ENCODE measurements around the gene TUBGCP4.

Gene TUBGCP4

DNA sequence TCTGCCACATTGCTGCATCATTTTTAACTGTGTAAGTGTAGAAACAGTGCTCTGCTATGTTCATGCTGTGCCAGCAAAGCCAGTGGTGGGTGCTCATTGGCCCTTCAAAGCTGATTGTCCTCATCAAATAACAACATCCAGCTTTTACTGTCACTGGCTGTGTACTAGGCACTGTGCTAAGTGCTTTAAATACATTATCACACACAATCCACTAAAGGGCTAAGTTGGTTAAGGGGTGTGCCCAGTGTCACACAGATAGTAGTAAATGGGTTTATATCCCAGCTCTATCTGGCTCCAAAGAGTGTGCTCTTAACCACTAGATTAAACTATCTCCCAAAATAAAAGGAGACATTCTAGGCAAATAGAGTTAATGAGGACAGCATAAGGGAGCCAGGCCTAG, 7.7 kb downstream of the TUBGCP4 start:
- Histone ChIP-seq H3K27ac (ENCODE audit: extremely low read depth, low read depth, low read length) (no peak overlapping the region), H3K36me3 (ENCODE audit: control insufficient read depth in 2 of 2, insufficient read depth in 1 of 2, low read length in 2 of 2) (peaks cover 43 to 58% of the 10 kb centered on the region in 2 experiments), H3K4me3 (ENCODE audit: low read depth, low read length) (no peak overlapping the region), H3K4me1 (ENCODE audit: control insufficient read depth, insufficient read depth, low read length) (no peaks in the 10 kb centered on the region), H3K9me3 (ENCODE audit: control insufficient read depth, insufficient read depth, low read depth, low read length) (no peaks in the 10 kb centered on the region)
- CTCF ChIA-PET, result interaction anchor here (0.9 kb wide), 1 partner anchor 78 kb away, joined by 3 read pairs; no protein-coding TSS in a partner anchor
- POLR2A ChIA-PET, result no interaction called here
- TF ChIP-seq ZNF548 (tag by site-specific recombination; IDR thresholded peaks at IDR 0.05) (no peak), ZNF521 (tag by site-specific recombination; IDR thresholded peaks at IDR 0.05) (no peak), SETDB1 (IDR thresholded peaks at IDR 0.05; ENCODE audit: insufficient read length, low read length) (no peak), YY2 (tag by site-specific recombination; IDR thresholded peaks at IDR 0.05) (no peak), ZIC2 (tag by site-specific recombination; IDR thresholded peaks at IDR 0.05) (no peak)
- TF ChIP-seq, protein P1, sequence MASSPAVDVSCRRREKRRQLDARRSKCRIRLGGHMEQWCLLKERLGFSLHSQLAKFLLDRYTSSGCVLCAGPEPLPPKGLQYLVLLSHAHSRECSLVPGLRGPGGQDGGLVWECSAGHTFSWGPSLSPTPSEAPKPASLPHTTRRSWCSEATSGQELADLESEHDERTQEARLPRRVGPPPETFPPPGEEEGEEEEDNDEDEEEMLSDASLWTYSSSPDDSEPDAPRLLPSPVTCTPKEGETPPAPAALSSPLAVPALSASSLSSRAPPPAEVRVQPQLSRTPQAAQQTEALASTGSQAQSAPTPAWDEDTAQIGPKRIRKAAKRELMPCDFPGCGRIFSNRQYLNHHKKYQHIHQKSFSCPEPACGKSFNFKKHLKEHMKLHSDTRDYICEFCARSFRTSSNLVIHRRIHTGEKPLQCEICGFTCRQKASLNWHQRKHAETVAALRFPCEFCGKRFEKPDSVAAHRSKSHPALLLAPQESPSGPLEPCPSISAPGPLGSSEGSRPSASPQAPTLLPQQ (tag by site-specific recombination; IDR thresholded peaks at IDR 0.05), result no peak
- TF ChIP-seq, protein P2, sequence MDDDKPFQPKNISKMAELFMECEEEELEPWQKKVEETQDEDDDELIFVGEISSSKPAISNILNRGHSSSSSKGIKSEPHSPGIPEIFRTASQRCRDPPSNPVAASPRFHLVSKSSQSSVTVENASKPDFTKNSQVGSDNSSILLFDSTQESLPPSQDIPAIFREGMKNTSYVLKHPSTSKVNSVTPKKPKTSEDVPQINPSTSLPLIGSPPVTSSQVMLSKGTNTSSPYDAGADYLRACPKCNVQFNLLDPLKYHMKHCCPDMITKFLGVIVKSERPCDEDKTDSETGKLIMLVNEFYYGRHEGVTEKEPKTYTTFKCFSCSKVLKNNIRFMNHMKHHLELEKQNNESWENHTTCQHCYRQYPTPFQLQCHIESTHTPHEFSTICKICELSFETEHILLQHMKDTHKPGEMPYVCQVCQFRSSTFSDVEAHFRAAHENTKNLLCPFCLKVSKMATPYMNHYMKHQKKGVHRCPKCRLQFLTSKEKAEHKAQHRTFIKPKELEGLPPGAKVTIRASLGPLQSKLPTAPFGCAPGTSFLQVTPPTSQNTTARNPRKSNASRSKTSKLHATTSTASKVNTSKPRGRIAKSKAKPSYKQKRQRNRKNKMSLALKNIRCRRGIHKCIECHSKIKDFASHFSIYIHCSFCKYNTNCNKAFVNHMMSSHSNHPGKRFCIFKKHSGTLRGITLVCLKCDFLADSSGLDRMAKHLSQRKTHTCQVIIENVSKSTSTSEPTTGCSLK (tag by site-specific recombination; IDR thresholded peaks at IDR 0.05), result no peak
- TF ChIP-seq, protein P3, sequence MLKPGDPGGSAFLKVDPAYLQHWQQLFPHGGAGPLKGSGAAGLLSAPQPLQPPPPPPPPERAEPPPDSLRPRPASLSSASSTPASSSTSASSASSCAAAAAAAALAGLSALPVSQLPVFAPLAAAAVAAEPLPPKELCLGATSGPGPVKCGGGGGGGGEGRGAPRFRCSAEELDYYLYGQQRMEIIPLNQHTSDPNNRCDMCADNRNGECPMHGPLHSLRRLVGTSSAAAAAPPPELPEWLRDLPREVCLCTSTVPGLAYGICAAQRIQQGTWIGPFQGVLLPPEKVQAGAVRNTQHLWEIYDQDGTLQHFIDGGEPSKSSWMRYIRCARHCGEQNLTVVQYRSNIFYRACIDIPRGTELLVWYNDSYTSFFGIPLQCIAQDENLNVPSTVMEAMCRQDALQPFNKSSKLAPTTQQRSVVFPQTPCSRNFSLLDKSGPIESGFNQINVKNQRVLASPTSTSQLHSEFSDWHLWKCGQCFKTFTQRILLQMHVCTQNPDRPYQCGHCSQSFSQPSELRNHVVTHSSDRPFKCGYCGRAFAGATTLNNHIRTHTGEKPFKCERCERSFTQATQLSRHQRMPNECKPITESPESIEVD (tag by site-specific recombination; IDR thresholded peaks at IDR 0.05), result no peak
- TF ChIP-seq, protein P4, sequence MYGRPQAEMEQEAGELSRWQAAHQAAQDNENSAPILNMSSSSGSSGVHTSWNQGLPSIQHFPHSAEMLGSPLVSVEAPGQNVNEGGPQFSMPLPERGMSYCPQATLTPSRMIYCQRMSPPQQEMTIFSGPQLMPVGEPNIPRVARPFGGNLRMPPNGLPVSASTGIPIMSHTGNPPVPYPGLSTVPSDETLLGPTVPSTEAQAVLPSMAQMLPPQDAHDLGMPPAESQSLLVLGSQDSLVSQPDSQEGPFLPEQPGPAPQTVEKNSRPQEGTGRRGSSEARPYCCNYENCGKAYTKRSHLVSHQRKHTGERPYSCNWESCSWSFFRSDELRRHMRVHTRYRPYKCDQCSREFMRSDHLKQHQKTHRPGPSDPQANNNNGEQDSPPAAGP (tag by site-specific recombination; IDR thresholded peaks at IDR 0.05), result no peak

DNA sequence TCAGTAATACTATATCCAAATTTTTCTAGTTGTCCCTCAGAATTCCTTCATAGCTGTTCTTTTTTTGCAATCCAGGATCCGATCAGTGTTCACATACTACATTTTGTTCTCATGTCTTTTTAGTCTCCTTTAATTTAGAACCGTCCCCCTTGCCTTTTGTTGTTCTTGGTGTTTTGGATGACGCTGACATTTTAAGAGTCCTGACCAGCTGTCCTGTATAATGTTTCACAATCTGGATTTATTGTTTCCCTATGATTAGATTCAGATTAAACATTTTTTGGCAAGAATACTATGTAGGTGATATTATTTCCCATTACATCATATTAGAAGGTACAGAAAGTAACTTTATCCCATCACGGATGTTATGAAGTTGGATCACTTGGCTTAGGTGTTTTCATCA, 11.4 kb downstream of the TUBGCP4 start:
- no peak overlapping the region for H3K4me3 ChIP-seq (ENCODE audit: low read depth, low read length)

GRCh38 chr15:43383070-43383469, 12.2 kb downstream of the TUBGCP4 start:
- ChIA-PET CTCF (no interaction called here), POLR2A (interaction anchor here (1.7 kb wide), 1 partner anchor 12 kb away, joined by 4 read pairs; the partner anchor contains the start of genes TUBGCP4 and ZSCAN29)
- no peaks in the 10 kb centered on the region for H3K4me1 ChIP-seq (ENCODE audit: control insufficient read depth, insufficient read depth, low read length)
- peaks cover 46 to 77% of the 10 kb centered on the region in 2 experiments for H3K36me3 ChIP-seq (ENCODE audit: control insufficient read depth in 2 of 2, insufficient read depth in 1 of 2, low read length in 2 of 2)
- no peaks in the 10 kb centered on the region for H3K9me3 ChIP-seq (ENCODE audit: control insufficient read depth, insufficient read depth, low read depth, low read length)
- H3K27ac ChIP-seq (ENCODE audit: extremely low read depth, low read depth, low read length), result no peak overlapping the region
- no peak overlapping the region for H3K4me3 ChIP-seq (ENCODE audit: low read depth, low read length)
- TF ChIP-seq ZNF426 (tag by site-specific recombination; IDR thresholded peaks at IDR 0.05) (no peak), ZBTB17 (tag by site-specific recombination; IDR thresholded peaks at IDR 0.05) (no peak), YY1 (tag by site-specific recombination; IDR thresholded peaks at IDR 0.05) (no peak), ZNF670 (tag by site-specific recombination; IDR thresholded peaks at IDR 0.05; ENCODE audit: low read depth) (no peak), CTCF (tag by site-specific recombination; IDR thresholded peaks at IDR 0.05) (no peak), ZNF555 (tag by site-specific recombination; conservative IDR thresholded peaks at IDR 0.05) (no peak), ZNF133 (tag by site-specific recombination; IDR thresholded peaks at IDR 0.05) (no peak), ZNF423 (tag by site-specific recombination; IDR thresholded peaks at IDR 0.05) (no peak), REPIN1 (tag by site-specific recombination; IDR thresholded peaks at IDR 0.05; ENCODE audit: low read depth) (no peak), KLF7 (tag by site-specific recombination; IDR thresholded peaks at IDR 0.05; ENCODE audit: borderline replicate concordance) (no peak), ZNF626 (tag by site-specific recombination; IDR thresholded peaks at IDR 0.05) (no peak), ZNF132 (tag by site-specific recombination; IDR thresholded peaks at IDR 0.05; ENCODE audit: borderline replicate concordance) (no peak)
- TF ChIP-seq, protein P5, sequence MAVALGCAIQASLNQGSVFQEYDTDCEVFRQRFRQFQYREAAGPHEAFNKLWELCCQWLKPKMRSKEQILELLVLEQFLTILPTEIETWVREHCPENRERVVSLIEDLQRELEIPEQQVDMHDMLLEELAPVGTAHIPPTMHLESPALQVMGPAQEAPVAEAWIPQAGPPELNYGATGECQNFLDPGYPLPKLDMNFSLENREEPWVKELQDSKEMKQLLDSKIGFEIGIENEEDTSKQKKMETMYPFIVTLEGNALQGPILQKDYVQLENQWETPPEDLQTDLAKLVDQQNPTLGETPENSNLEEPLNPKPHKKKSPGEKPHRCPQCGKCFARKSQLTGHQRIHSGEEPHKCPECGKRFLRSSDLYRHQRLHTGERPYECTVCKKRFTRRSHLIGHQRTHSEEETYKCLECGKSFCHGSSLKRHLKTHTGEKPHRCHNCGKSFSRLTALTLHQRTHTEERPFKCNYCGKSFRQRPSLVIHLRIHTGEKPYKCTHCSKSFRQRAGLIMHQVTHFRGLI (tag by site-specific recombination; IDR thresholded peaks at IDR 0.05), result no peak

More for the DNA sequence above, 11.4 kb downstream of the TUBGCP4 start:
- no peaks in the 10 kb centered on the region for H3K9me3 ChIP-seq (ENCODE audit: control insufficient read depth, insufficient read depth, low read depth, low read length)
- ChIA-PET CTCF (no interaction called here), POLR2A (no interaction called here)
- no peak for TF ChIP-seq ZNF335 (tag by site-specific recombination; conservative IDR thresholded peaks at IDR 0.05)
- no peak overlapping the region for H3K27ac ChIP-seq (ENCODE audit: extremely low read depth, low read depth, low read length)
- no peaks in the 10 kb centered on the region for H3K4me1 ChIP-seq (ENCODE audit: control insufficient read depth, insufficient read depth, low read length)
- peaks cover 47 to 78% of the 10 kb centered on the region in 2 experiments for H3K36me3 ChIP-seq (ENCODE audit: control insufficient read depth in 2 of 2, insufficient read depth in 1 of 2, low read length in 2 of 2)

All from HEK293 (cell line).